Mucosa of rectum (tissue), 2 donors: ENCODE results near the gene RAD50.

Experiments used
- H3K27ac ChIP-seq, 2 donors: one replicate each; pipeline ENCODE4 v1.7.0; 2013; ENCODE audit warnings: inconsistent platforms in 2 of 2, low read depth in 2 of 2, low read length in 2 of 2
- H3K27me3 ChIP-seq, 2 donors: one replicate each; pipeline ENCODE4 v1.7.0; 2013; ENCODE audit warnings: low read length in 2 of 2; ENCODE audit not compliant: control insufficient read depth in 2 of 2, insufficient read depth in 2 of 2
- H3K36me3 ChIP-seq, 2 donors: one replicate each; pipeline ENCODE4 v1.7.0; 2013; ENCODE audit warnings: low read length in 2 of 2; ENCODE audit not compliant: control insufficient read depth in 2 of 2, insufficient read depth in 2 of 2
- H3K4me1 ChIP-seq, 2 donors: one replicate each; pipeline ENCODE4 v1.7.0; 2013; ENCODE audit warnings: low read length in 2 of 2, mild to moderate bottlenecking in 1 of 2; ENCODE audit not compliant: control insufficient read depth in 2 of 2, insufficient read depth in 2 of 2
- H3K4me3 ChIP-seq, 2 donors: one replicate each; pipeline ENCODE4 v1.7.0; 2013; ENCODE audit warnings: low read length in 2 of 2
- H3K9ac ChIP-seq, 2 donors: one replicate each; pipeline ENCODE4 v1.7.0; 2013; ENCODE audit warnings: low read length in 2 of 2, low read depth in 1 of 2, mild to moderate bottlenecking in 1 of 2
- H3K9me3 ChIP-seq, 2 donors: one replicate each; pipeline ENCODE4 v1.7.0; 2013; ENCODE audit warnings: low read length in 2 of 2; ENCODE audit not compliant: control insufficient read depth in 2 of 2
- donor health status: healthy.
- donor health status: Normal muscosa, but diverticular disease.

RAD50 gene

DNA sequence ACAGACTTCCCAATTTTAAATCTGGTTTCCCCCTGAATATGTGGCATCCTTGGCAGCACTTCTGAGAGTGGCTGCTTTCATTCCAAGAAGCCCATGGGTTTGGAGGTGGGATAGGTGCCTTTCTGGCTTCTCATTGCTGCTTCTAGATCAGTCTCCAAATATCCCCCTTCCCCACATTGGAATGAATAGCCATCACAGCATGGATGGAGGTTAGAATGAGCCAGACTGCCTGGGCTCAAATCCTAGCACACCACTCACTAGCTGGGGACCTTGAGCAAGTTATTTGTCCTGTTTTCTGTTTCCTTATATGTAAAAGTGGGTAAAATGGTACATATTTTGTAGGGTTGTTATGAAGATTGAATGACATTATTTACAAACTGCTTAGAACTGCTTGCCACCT lies 87.4 kb downstream of the RAD50 start:
- no peaks in the 10 kb centered on the region for H3K9me3 ChIP-seq
- H3K4me1 ChIP-seq, result no peaks in the 10 kb centered on the region
- H3K27ac ChIP-seq, result no peak overlapping the region
- H3K36me3 ChIP-seq, result peaks cover 28 to 30% of the 10 kb centered on the region in 2 donors
- no peaks in the 10 kb centered on the region for H3K27me3 ChIP-seq
- H3K9ac ChIP-seq, result no peak overlapping the region
- H3K4me3 ChIP-seq, result no peak overlapping the region

DNA sequence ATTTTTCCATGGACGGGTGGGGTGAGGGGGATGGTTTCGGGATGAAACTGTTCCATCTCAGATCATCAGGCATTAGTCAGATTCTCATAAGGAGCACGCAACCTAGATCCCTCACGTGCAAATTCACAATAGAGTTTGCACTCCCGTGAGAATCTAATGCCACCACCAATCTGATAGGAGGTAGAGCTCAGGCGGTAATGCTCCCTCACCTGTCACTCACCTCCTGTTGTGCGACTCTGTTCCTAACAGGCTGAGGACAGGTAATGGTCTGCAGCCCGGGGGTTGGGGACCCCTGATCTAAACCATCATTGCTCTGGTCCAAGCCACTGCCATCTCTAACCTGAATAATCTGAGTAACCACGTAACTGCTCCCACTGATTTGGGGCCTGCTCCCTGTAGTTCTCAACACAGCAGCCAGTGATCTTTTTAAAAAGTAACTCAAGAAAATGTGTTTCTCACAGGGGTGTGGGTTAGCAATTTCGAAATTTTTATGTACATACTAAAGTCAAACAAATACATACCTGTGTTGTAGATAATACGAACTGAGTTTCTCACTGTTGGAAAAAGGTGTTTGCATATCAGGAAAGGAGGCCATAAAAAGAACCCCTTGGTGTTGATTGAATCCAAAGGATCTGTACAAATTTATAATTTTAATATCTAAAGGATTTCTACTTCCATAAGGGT lies 89.9 kb downstream of the RAD50 start:
- no peaks in the 10 kb centered on the region for H3K4me1 ChIP-seq
- no peak overlapping the region for H3K27ac ChIP-seq
- H3K36me3 ChIP-seq, result peaks cover 11 to 14% of the 10 kb centered on the region in 2 donors
- no peaks in the 10 kb centered on the region for H3K9me3 ChIP-seq
- H3K27me3 ChIP-seq, result no peaks in the 10 kb centered on the region
- H3K4me3 ChIP-seq, result no peak overlapping the region
- H3K9ac ChIP-seq, result no peak overlapping the region

DNA sequence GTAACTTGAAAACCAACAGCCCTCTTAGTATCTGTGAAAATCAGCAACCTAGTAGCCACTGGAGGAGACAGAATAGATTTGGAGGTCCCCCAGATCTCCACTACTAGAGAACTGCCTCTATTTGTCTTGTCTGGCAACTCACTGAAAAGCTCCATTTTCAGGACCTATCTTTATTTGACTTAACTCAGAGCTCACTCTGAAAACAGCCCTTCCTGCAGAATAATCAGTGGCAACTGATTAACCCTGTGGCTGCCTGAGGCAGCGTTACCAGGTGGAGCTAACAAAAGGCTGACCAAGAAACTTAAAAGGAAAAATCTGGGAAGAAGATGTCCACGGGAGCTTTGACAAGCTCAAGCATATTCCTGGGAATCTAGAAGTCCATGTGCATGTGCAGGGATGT lies 90.7 kb downstream of the RAD50 start:
- H3K4me3 ChIP-seq, result no peak overlapping the region
- H3K27ac ChIP-seq, result no peak overlapping the region
- no peaks in the 10 kb centered on the region for H3K4me1 ChIP-seq
- no peaks in the 10 kb centered on the region for H3K9me3 ChIP-seq
- no peak overlapping the region for H3K9ac ChIP-seq
- peaks cover 5 to 6% of the 10 kb centered on the region in 2 donors for H3K36me3 ChIP-seq
- no peaks in the 10 kb centered on the region for H3K27me3 ChIP-seq

DNA sequence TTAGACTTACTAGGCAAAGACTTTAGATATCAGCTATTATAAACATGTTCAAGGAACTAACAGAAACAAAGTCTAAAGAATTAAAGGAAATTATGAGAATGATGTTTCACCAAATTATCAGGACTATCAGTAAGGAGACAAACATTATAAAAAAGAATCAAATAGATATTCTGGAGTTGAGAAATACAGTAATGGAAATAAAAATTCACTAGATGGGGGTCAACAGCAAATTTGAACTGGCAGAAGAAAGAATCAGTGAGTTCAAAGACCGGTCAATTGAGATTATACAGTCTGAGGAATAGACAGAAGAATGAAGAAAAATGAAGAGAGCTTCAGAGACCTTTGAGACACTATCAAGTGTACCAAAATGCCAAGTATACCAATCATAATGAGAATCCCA lies 91.6 kb downstream of the RAD50 start:
- peaks cover 0 to under 1% of the 10 kb centered on the region in 2 donors for H3K27me3 ChIP-seq
- no peaks in the 10 kb centered on the region for H3K9me3 ChIP-seq
- H3K9ac ChIP-seq, result no peak overlapping the region
- H3K4me1 ChIP-seq, result no peaks in the 10 kb centered on the region
- H3K27ac ChIP-seq, result no peak overlapping the region
- no peak overlapping the region for H3K4me3 ChIP-seq
- H3K36me3 ChIP-seq, result no peaks in the 10 kb centered on the region

DNA sequence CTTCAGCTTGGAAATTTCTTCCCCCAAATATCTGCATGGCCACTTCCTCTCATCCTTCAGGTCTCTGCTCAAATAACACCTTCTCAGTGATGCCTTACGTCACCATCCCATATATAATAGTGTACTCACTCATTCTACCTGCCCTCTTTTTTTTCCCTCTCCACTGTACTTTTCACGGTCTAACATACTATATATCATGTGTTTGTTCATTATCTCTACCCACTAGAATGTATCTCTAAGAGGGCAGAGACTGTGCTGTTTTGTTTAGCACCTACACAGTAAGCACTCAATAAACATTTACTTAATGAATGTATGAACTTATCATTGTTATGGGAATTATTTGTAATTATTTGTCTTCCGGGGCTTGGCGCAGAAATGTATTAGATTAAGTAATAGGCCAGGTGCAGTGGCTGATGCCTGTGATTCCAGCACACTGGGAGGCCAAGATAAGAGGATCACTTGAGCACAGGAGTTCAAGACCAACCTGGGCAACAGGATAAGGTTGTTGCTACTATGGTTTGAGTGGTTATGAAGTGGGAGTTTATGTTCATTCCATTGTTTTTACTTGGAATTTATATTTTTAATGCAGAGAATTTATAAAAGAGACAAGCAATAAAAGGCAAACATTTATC lies 95.2 kb downstream of the RAD50 start:
- H3K36me3 ChIP-seq, result no peaks in the 10 kb centered on the region
- no peaks in the 10 kb centered on the region for H3K9me3 ChIP-seq
- peaks cover 0 to 4% of the 10 kb centered on the region in 2 donors for H3K4me1 ChIP-seq
- no peak overlapping the region for H3K4me3 ChIP-seq
- H3K9ac ChIP-seq, result no peak overlapping the region
- peaks cover 14 to 23% of the 10 kb centered on the region in 2 donors for H3K27me3 ChIP-seq
- H3K27ac ChIP-seq, result no peak overlapping the region

DNA sequence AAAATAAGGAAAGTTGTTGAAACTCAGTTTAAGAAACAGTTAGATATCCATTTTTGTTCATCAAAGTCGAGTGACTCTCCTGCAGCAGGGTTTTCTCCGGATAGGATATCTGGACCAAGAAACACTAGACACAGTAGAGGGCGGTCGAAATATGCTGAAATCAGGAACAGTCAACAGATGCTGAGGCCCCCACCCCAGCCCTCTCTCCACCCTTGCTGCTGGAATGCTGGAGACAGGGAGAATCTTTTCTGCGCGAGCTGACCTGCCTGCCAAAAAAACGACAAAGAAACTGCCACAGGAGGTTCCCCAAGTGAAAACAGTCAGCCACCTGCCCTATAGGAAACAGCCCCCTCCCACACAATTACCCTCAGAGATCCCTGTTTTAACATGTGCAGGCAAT lies 96.9 kb downstream of the RAD50 start:
- Histone ChIP-seq H3K4me1 (peaks cover 0 to 4% of the 10 kb centered on the region in 2 donors), H3K9ac (no peak overlapping the region)

DNA sequence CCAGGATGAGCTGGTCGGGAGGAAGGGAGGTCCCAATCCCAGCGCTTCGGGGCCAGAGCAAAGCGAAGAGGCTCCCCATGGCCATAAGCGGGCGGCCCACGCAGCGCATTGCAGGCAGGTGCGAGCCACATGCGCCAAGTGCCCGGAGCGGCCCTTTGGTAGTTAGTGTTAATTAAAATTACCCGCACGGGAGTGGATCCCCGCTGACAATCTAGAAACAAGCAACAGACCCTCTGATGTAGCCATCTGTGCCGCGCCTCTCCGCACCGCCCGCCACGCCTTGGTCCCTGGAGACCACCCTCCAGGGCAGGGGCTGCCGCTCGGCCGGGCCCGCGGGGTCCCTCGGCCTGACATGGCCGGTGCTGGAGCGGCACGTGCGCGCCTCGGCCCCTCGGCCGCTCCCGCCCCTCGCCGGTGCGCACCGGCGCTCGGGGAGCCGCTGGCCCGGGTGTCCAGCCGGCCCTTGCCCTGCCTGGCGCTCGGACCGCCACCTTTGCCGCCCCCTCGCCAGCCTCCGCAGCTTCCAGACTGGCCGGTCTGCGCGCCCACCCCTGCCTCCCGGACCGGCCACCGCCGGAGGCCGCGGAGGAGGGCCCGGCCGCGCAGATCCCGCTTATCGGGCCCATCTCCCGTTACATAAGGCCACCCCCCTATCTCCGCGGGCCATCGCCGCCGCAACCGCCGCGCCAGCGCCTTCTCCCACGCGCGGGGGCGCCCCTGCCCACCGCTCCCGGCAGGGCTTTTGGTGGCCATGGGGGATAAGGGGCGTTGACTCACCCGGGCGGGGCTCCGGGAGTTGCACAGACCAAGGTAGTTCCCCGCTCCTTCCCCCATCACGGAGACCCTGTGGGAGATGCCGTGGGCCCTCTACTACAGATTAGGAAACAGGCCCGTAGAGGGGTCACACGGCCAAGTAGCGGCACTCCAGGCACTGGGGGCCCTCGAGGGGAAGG lies 99.3 kb downstream of the RAD50 start:
- no peak overlapping the region for H3K9ac ChIP-seq
- peak overlapping the region in 1 of 2 donors; percentile 23 for H3K4me3 ChIP-seq
- H3K27me3 ChIP-seq, result peaks cover 14 to 24% of the 10 kb centered on the region in 2 donors
- H3K9me3 ChIP-seq, result no peaks in the 10 kb centered on the region
- no peak overlapping the region for H3K27ac ChIP-seq
- peaks cover 0 to 4% of the 10 kb centered on the region in 2 donors for H3K4me1 ChIP-seq
- no peaks in the 10 kb centered on the region for H3K36me3 ChIP-seq

More for the DNA sequence above, 96.9 kb downstream of the RAD50 start:
- Histone ChIP-seq H3K27me3 (peaks cover 14 to 24% of the 10 kb centered on the region in 2 donors), H3K4me3 (no peak overlapping the region), H3K36me3 (no peaks in the 10 kb centered on the region), H3K9me3 (no peaks in the 10 kb centered on the region), H3K27ac (no peak overlapping the region)

DNA sequence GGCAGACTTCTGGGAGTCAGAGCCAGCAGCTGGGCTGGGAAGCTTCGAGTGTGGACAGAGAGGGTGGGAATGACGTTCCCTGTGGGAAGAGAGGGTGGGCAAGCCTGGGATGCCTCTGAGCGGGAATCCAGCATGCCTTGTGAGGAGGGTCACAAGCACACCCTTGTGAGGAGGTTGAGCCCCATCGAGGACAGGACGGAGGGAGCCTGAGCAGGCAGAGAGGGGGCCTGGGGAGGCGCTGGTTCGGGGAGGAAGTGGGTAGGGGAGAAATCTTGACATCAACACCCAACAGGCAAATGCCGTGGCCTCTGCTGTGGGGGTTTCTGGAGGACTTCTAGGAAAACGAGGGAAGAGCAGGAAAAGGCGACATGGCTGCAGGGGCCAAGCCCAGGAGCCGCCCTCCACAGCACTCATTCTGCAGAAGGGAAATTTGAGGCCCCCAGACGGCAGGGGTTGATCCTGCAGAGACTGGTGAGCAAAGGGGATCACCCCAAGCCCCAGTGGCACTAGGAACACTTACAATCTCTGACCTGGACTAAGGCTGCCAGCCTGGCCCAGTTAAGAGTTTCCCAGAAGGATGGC lies 100.1 kb downstream of the RAD50 start:
- Histone ChIP-seq H3K4me1 (peaks cover 0 to 4% of the 10 kb centered on the region in 2 donors), H3K27ac (no peak overlapping the region), H3K9me3 (no peaks in the 10 kb centered on the region), H3K27me3 (peaks cover 14 to 24% of the 10 kb centered on the region in 2 donors), H3K36me3 (no peaks in the 10 kb centered on the region), H3K4me3 (no peak overlapping the region), H3K9ac (no peak overlapping the region)

DNA sequence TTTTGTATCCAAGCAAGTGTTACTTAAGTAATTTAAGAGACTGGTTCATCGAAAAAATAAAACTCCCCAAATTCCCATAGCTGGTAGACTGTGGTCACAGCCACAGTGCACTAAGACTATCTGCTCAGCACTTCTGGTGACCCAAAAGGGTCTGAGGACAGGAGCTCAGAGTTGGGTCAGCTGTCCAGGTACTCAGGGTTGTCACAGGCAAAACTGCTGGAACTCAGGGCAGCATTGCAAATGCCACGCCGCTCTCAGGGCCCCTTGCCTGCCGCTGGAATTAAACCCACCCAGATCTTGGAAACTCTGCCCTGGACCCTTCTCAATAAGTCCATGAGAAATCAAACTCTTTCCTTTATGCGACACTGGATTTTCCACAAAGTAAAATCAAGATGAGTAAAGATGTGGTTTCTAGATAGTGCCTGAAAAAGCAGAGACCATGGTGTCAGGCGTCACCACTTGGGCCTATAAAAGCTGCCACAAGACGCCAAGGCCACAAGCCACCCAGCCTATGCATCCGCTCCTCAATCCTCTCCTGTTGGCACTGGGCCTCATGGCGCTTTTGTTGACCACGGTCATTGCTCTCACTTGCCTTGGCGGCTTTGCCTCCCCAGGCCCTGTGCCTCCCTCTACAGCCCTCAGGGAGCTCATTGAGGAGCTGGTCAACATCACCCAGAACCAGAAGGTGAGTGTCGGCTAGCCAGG lies 101.1 kb downstream of the RAD50 start, which contains the start of gene IL13:
TSS of gene IL13 (plus strand) at position 498 of the 705 bp plus-strand sequence. CDS start at position 512, 14 bp downstream.
- H3K36me3 ChIP-seq, result no peaks in the 10 kb centered on the region
- no peak within 1 kb of the TSS for H3K27ac ChIP-seq
- H3K4me3 ChIP-seq, result no peak within 1 kb of the TSS
- peaks cover 0 to 4% of the 10 kb centered on the region in 2 donors for H3K4me1 ChIP-seq
- H3K27me3 ChIP-seq, result peaks cover 14 to 24% of the 10 kb centered on the region in 2 donors
- no peak within 1 kb of the TSS for H3K9ac ChIP-seq
- H3K9me3 ChIP-seq, result no peaks in the 10 kb centered on the region
